HL-60 (cell line): ENCODE data around the gene ESR2.

Experiments used
- DNase-seq, 2 experiments: peaks; one replicate each; pipeline ENCODE4 v3.0.0-alpha.2; 2010 to 2020; ENCODE audit warnings: low read depth in 1 of 2, low spot score in 1 of 2
- H3K27ac ChIP-seq: fragments of 250-450 bp; sonication (Bioruptor Pico); replicated peaks from 2 replicates; pipeline ENCODE4 v1.5.1; 2020; ENCODE audit warnings: mild to moderate bottlenecking, moderate library complexity
- H3K27me3 ChIP-seq: fragments of 250-450 bp; sonication (Bioruptor Pico); 2 replicates; pipeline ENCODE4 v1.5.1; 2021; ENCODE audit warnings: mild to moderate bottlenecking, moderate library complexity; ENCODE audit not compliant: insufficient read depth, poor library complexity, severe bottlenecking
- H3K4me3 ChIP-seq: replicated peaks from 2 replicates; pipeline ENCODE4 v1.5.1; 2011; ENCODE audit warnings: mild to moderate bottlenecking, control low read depth, low read length; ENCODE audit not compliant: insufficient read depth
- CTCF ChIP-seq: IDR thresholded peaks from one replicate; pipeline ENCODE4 v1.5.1; 2011; ENCODE audit warnings: low read length, control low read depth, inconsistent platforms; ENCODE audit not compliant: insufficient read depth
- GABPA ChIP-seq: IDR thresholded peaks from 2 replicates; pipeline ENCODE4 v1.6.1; 2012; ENCODE audit warnings: low read depth
- POLR2AphosphoS5 ChIP-seq: IDR thresholded peaks from 2 replicates; pipeline ENCODE4 v1.6.1; 2012; ENCODE audit warnings: low read depth
- REST ChIP-seq: IDR thresholded peaks from 2 replicates; pipeline ENCODE4 v1.6.1; 2012; ENCODE audit warnings: low read depth; ENCODE audit not compliant: insufficient replicate concordance
- SPI1 ChIP-seq: IDR thresholded peaks from 2 replicates; pipeline ENCODE4 v1.6.1; 2012; ENCODE audit warnings: low read depth, mild to moderate bottlenecking, borderline replicate concordance

ESR2 gene

GRCh38 chr14:64117671-64118402 lies 176.3 kb downstream of the ESR2 start:
- no peak for DNase-seq
- no peak for TF ChIP-seq REST
- no peak for TF ChIP-seq GABPA
- H3K27ac ChIP-seq = no peak overlapping the region
- no peak overlapping the region for H3K4me3 ChIP-seq
- no peaks in the 10 kb centered on the region for H3K27me3 ChIP-seq

GRCh38 chr14:64115401-64115800 lies 178.8 kb downstream of the ESR2 start:
- TF ChIP-seq GABPA = no peak
- no peak for TF ChIP-seq SPI1
- TF ChIP-seq POLR2AphosphoS5 = no peak
- TF ChIP-seq REST = no peak
- TF ChIP-seq CTCF = no peak

GRCh38 chr14:64114796-64115195 lies 179.4 kb downstream of the ESR2 start:
- Histone ChIP-seq H3K27ac (no peak overlapping the region), H3K4me3 (no peak overlapping the region), H3K27me3 (no peaks in the 10 kb centered on the region)
- TF ChIP-seq POLR2AphosphoS5 (no peak), REST (no peak), GABPA (no peak), CTCF (no peak), SPI1 (no peak)
- DNase-seq = no peak

More at GRCh38 chr14:64115401-64115800, 178.8 kb downstream of the ESR2 start:
- no peak for DNase-seq
- no peak overlapping the region for H3K4me3 ChIP-seq
- H3K27me3 ChIP-seq = no peaks in the 10 kb centered on the region
- H3K27ac ChIP-seq = no peak overlapping the region
